GM19099 (cell line): ENCODE data around the gene ADAM15.

ENCODE experiments used
- POLR2A ChIP-seq: IDR thresholded peaks from 3 replicates; pipeline ENCODE4 v1.6.1; 2011; ENCODE audit warnings: low read depth; ENCODE audit not compliant: insufficient read length; ENCODE audit errors: extremely low read depth

Gene ADAM15

DNA sequence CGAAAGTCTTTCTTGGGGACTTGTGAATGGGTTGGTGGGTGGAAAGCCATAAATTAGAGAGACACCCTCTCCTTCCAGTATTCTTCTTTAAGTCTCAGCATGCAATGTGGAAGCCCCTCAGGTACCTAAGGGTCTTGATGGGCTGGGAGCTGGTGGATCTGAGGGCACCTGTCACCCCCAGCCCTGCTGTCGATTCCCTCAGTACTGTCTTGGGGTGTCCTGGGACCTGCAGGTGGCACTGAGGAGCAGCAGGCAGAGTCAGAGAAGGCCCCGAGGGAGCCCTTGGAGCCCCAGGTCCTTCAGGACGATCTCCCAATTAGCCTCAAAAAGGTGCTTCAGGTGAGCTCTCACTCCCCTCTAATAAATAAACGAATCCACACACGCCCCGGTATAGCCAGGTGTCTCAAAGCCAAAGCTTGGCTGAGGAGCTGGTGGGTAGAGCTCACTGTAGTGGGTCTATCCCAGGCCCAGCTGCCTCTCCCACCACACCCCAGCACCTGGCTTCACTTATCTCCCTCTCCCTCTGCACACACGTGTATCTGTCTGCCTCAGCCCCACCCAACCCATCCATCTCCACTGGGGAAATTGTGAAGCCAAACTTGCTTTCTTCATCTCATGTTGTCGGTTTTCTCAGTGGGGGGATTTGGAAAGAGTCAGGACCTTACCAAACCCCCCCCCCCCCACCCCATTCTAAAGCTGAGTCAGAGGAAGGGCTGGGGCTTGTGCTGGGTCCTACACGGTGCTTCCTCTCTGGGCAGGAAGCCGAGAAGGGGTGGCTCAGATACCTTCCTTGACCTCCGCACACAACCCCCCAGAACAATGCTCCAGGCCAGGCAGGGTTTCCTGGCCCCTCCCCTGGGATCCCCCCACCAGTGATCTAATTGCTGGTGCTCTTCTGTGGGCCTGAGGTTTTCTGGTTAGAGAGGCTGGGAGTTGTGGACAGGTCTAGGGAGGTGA is 1.6 kb downstream of the ADAM15 start:
- no peak for TF ChIP-seq POLR2A

DNA sequence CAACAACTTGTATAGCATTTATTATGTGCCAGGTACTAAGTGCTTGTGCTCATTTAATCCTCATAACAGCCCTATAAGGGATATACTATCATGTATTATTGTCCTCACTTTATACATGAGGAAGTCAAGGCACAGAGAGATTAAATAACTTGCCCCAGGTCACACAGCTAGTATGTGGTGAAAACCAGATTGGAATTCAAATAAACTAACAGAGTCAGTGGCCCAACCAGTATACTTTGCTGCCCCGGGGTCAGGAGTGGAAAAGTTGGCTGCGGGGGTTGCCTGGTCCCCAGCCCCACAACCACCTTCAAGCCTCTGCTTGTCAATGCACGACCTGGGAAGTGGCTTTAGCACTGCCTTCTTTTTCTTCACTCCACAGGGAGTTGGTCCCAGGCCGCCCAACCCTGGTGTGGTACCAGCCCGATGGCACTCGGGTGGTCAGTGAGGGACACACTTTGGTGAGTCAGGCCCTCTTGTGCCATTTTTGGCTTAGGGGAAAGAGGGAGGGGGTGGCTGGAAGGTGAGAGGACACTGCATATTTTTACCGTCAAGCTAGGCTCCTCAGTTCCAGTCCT is 2.5 kb downstream of the ADAM15 start:
- no peak for TF ChIP-seq POLR2A

- TF ChIP-seq POLR2A, result no peak
Measured at GRCh38 chr1:155057104-155057503, 6.0 kb downstream of the ADAM15 start.

- no peak for TF ChIP-seq POLR2A
Measured at GRCh38 chr1:155057788-155058211, 6.7 kb downstream of the ADAM15 start.

- no peak for TF ChIP-seq POLR2A
Measured at GRCh38 chr1:155060736-155061135, 9.6 kb downstream of the ADAM15 start.

DNA sequence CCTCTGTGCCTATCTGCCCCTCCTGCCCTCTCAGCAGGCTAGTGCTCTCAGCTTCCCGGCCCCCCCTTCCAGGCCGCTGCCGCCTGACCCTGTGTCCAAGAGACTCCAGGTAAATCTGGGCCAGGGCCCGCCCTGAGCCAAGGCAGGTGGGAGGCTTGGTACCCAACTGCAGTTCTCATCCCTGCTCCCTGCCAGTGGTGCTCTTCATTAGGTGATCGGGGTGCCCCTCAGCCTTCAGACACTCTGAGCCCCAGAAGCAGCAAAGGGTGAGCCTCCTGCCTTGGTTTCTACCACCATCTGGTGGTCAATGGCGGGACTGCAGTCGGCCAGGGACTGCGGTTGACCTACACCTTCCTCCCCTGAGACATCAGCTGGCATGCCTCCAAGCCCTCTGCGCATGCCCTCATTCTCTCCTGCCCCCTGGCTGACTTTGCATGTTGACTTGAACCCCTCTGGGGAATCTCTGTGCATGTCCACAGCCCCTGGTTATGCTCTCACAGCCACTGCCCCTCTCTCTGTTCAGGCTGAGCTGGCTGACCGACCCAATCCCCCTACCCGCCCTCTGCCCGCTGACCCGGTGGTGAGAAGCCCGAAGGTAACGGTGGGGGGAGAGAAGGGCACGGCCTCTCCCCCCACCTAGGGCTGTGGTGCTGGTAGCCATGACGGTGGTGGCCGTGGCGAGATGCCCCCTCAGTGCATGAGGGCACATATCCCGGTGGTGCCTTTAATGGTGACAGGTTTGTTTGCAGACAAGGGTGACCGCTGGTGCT is 10.4 kb downstream of the ADAM15 start:
- no peak for TF ChIP-seq POLR2A

DNA sequence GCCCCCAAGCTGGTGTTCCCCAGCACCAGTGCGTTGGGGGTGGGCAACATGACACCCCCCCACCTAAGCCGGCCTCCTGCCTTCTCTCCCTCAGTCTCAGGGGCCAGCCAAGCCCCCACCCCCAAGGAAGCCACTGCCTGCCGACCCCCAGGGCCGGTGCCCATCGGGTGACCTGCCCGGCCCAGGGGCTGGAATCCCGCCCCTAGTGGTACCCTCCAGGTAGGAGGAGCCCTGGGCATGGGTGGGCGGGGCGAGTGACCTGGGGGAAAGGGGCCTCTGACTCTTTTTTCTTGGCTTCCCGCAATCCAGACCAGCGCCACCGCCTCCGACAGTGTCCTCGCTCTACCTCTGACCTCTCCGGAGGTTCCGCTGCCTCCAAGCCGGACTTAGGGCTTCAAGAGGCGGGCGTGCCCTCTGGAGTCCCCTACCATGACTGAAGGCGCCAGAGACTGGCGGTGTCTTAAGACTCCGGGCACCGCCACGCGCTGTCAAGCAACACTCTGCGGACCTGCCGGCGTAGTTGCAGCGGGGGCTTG is 11.1 kb downstream of the ADAM15 start:
- no peak for TF ChIP-seq POLR2A

- no peak for TF ChIP-seq POLR2A
Measured at GRCh38 chr1:155062702-155063411, 11.7 kb downstream of the ADAM15 start.

DNA sequence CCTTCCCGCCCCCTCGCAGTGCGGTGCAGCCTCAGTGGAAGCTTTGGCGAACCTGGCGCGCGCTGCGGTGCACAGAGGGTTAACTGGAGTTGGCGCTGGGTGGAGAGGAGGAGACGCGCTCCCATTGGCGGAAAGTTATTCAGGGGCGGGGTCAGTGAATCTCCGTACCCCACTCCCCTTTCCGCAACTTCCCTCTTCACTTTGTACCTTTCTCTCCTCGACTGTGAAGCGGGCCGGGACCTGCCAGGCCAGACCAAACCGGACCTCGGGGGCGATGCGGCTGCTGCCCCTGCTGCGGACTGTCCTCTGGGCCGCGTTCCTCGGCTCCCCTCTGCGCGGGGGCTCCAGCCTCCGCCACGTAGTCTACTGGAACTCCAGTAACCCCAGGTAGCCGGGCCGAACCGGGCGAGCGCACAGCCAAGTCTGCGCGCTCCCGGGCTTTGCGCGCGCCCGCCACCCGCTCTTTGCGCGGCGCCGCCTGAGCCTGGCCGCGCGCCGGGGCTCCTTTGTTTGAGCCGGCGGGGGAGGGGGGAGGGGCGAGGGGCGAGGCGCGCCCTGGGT is 12.5 kb downstream of the ADAM15 start, which contains the start of gene EFNA4:
EFNA4 (plus strand) TSS at position 191 of the 561 bp plus-strand sequence; CDS start at position 275, 84 bp downstream.
- peak; percentile 71 for TF ChIP-seq POLR2A

DNA sequence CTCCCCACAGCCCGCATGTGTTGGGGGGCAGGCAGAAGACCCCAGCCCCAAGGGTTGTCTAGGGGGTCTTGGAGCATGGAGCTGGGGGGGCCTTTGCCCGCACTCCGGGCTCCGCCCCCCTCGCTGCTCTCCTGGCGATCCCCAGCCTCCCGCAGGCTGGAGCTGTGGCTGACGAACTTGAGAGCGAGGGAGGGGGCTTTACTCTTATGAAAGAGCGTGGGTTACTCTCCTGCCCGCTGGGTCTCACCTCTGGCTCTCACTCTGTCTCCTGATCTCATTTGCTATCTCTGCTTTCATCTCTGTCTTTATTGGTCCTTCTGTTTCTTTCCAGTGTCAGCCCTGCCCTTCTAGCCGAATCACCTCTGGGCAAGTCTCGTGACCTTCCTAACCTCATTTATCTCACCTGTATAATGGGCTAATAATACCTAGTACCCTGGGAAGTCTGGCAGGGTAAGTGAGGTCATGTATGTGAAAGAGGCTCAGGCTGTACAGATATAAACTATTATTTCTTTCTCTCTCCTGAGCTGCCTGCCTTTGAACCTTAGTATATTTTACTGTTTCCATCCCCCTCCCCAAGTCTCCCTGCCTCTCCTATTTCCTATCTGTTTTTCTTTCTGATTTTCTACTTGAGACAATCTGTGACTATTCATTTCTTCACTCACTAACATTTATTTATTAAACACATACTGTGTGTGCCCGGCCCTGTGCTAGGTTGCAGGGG is 13.2 kb downstream of the ADAM15 start:
- no peak for TF ChIP-seq POLR2A

- no peak for TF ChIP-seq POLR2A
Measured at GRCh38 chr1:155064832-155065429, 13.8 kb downstream of the ADAM15 start.

DNA sequence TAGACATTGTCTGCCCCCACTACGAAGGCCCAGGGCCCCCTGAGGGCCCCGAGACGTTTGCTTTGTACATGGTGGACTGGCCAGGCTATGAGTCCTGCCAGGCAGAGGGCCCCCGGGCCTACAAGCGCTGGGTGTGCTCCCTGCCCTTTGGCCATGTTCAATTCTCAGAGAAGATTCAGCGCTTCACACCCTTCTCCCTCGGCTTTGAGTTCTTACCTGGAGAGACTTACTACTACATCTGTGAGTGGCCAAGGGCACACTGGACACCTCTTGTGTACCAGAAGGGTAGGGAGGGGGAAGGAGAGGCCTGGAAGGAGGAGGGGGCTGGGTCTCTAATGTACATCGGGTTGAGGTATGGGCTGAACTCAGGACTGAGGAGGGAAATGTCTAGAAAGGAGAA is 15.7 kb downstream of the ADAM15 start:
- TF ChIP-seq POLR2A, result no peak

GRCh38 chr1:155068599-155068998 is 17.5 kb downstream of the ADAM15 start:
- TF ChIP-seq POLR2A, result no peak
